Forelimb muscle (tissue), 1 donor: ENCODE results near the gene PRPH. TPM values are rescaled to one million over a fixed set of nuclear protein-coding genes. Genes with fewer than 3 reads are reported as not detected.
"Not testable (repeated sequence)": the region's sequence is repeated elsewhere in the genome, so short reads cannot be mapped to it uniquely, and the experiment has no call there.

ENCODE experiments used
- DNase-seq: peaks from one replicate; pipeline ENCODE4 v3.0.0-alpha.2; 2013; ENCODE audit warnings: low read depth
- polyA plus RNA-seq: library from polyadenylated mRNA; unstranded; fragments of 120-200 nt; gene quantifications from one replicate; pipeline ENCODE4 v1.2.1, GENCODE V29; 2013; ENCODE audit not compliant: insufficient read length

PRPH gene
- polyA plus RNA-seq, 1 donor, result 1.7 TPM

- no peak for DNase-seq
Measured at GRCh38 chr12:49276304-49277290, 18.4 kb upstream of the PRPH start.

DNA sequence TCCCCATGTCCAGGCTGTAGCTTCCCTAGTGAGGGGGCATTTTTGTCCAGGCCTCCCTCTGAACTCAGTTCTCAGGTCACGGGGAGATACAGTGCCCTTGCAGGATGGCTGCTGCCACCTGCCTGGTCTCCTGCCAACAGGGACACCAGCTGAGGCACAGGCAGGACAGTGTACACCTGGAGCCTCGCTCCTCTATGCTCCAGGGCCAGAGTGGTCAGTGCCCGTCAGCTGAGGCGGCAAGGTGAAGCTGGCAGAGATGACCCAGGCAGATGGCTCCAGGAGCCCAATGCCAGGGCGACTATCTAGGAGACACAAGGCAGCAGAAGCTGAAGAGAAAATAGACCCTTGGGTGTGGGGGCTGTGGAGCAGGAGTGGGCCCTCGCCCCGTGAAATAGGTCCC lies 17.5 kb upstream of the PRPH start:
- no peak for DNase-seq

- no peak for DNase-seq
Measured at GRCh38 chr12:49279706-49280159, 15.2 kb upstream of the PRPH start.

GRCh38 chr12:49280545-49280944 lies 14.4 kb upstream of the PRPH start:
- not testable (repeated sequence) for DNase-seq

DNA sequence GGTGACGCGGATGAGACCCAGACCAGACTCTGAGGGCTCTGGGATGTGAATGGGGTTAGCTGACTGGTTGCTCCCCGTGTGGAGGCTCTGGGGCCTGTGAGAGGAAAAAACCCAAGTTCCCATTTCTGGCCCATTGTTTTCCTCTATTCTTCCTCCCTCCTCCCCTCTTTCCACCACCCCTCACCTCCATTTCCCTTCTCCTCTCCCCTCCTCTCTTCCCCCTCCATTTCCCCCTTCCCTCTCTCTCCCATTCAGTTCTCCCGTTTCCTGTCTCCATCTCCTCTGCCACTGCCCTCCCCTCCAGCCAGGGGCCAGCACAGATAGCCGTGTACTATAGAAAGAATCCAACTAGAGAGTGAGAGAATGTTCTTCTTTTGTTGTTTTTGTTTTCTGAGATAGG lies 12.6 kb upstream of the PRPH start:
- DNase-seq, result no peak

DNA sequence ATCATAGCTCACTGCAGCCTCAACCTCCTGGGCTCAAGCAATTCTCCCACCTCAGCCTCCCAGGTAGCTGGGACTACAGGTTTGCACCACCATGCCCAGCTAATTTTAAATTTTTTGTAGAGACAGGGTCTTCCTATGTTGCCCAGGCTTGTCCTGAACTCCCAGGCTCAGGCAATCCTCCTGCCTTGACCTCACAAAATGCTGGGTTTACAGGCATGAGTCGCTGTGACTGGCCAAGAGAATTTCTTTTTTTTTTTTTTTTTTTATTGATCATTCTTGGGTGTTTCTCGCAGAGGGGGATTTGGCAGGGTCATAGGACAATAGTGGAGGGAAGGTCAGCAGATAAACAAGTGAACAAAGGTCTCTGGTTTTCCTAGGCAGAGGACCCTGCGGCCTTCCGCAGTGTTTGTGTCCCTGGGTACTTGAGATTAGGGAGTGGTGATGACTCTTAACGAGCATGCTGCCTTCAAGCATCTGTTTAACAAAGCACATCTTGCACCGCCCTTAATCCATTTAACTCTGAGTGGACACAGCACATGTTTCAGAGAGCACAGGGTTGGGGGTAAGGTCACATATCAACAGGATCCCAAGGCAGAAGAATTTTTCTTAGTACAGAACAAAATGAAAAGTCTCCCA lies 12.1 kb upstream of the PRPH start:
- not testable (repeated sequence) for DNase-seq

DNA sequence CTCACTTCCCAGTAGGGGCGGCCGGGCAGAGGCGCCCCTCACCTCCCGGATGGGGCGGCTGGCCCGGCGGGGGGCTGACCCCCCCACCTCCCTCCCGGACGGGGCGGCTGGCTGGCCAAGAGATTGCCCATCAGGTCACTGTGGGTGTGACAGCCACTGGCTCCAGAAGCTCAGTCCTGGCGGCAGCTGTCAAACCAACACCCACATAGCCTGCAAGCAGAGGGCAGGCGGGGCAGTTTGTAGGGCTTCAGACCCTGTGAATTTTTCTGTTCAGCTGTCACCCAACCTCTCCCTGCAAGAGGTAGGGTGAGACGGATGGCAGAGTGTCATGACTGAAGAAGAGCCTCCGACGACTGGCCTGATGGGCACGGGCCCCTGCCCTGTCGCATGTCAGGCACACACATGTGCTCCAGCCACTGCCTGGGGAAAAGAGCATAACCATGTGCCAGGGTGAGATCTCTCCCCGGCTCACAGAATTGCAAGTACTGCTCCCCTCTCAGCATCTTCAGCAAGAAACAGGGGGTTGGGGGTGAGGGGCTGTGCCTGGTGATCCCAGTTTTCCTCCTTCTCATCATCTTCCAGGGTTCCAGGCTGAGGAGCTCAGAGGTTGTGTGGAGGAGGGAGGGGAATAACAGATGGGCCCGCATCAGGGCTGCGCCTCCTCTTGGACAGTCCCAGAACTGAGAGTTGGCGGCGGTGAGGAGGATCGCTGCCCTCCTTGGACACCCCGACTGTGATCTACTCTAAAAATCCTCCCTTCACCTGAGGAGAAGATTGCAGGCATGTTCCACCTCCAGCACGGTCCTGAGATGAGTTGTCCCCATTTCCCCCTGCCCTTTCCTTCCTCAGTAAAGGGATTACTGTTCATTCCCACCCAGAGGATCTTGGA lies 11.2 kb upstream of the PRPH start:
- no peak for DNase-seq

DNA sequence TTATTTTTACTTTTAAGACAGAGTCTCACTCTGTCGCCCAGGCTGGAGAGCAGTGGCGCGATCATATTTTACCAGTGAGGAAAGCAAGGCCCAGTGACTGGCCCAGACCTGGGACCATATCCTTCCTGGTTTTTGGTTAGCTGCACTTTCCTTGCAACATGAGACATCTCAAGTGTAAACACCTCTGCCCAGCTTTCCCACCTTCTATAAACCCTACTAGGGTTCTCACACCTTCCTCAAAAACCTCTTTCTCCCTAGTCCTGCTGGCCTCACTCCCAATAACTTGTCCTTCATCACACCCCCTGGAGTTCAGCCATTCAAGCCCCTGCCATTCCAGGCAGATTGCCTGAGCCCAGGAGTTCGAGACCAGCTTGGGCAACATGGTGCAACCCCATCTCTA lies 10.3 kb upstream of the PRPH start:
- no peak for DNase-seq

GRCh38 chr12:49287876-49288275 lies 7.1 kb upstream of the PRPH start:
- no peak for DNase-seq

- no peak for DNase-seq
Measured at GRCh38 chr12:49288412-49288853, 6.5 kb upstream of the PRPH start.

GRCh38 chr12:49288922-49289555 lies 5.9 kb upstream of the PRPH start:
- no peak for DNase-seq

DNA sequence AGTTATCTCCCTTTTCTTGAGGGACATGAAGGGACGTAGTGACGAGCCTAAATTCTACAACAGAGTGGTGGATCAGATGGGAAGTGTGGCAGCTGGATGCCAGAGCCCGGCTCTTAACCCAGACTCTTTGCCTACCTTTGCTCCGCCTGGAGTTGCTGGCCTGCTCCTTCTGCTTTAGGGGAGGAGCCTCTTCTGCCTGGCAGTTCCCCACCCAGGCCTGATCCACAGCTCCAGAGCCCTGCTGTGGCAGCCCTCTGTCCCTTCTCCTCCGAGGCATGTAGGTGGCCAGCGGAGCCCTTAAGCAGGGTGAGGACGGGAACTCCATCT lies 2.3 kb upstream of the PRPH start:
- DNase-seq, result no peak

DNA sequence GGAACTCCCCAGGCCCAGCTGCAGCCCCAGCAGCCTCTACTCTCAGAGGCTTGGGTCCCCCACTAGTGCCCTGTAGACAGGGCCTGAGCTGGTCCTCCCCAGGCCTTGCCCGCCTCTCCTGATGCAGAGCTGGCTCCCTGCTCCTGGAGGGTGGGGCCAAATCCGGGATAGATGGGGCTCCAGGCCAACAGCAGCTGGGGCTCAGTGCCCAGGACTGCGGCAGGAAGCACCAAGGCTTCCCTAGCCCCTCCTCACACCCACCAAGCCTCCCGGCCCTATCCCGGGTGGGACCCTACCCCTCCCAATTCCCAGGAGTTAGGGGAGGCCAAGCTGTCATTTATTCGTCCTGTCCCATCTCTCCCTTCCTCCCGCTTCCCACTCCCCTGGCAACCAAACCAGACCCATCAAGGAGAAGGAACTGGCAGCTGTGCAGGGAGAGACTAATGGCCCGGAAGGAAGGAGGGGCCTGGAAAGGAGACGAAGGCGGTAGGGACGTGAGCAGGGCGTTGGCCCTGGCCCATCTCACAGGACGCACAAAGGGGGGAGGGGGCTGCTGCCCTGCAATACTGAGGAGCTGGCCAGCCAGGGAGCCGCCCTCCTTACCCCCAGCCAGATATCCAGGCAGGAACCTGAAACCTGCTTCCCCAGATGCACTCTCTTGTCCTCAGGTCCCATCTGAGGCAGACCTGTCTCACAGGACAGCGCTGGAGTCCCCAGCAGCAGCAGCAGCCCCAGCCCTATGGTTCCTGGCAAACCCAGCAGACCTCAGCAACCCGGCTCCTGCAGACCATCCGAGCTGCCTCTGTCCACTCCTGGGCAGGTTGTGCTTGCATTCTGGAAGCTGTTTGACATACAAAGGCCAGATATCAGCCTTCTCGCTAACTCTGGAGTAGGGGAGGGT lies 1.6 kb upstream of the PRPH start:
- DNase-seq, result no peak

DNA sequence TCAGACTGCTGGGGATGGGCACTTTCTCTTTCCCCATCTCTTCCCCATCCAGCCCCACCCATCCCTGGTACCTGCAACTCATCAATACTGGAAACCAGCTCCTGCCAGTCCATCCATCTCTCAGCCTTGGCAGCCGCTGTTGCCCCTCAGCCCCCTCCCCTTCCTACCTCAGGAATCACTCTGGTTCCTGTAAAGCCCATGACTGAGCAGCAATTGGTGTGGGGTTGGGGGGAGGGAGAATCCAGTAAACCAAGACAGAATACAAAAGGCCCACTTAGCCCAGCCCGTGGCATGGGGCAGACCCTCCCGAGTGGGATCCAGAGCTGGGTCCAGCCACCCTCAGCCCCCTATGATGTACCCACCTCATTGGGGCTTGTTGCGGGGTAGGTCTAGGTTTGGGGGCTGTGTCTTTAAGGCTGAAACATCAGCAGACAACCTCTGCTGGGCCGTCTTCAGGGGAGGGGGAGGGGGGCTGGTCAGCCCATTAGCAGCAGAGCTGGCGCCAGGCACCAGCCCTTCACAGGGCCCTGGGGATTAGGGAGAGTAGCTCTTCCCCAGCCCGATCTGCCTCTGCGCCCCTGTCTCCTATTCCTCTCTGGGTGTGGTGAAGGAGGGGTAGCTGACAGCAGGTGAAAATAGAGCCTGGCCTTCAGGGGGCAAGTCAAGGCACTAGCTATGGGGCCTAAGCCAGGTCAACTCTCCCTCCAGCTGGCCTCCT lies 702 bp upstream of the PRPH start:
- no peak for DNase-seq

DNA sequence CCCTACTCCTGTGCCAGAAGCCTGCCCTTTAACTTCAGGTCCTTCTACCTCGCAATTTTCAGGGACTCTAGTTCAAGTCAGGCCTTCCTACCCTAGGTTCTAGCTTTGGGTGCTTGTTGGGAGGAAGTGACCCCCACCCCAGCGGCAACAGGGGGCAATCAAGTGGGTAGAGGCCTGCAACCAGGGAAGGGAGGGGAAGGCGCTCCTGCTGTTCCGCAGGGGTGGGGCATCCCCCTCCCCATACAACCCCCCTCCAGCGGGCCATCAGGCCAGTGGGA lies 204 bp upstream of the PRPH start:
- no peak for DNase-seq

GRCh38 chr12:49296034-49296835 lies 1.3 kb downstream of the PRPH start:
- no peak for DNase-seq

GRCh38 chr12:49296836-49297694 lies 2.1 kb downstream of the PRPH start:
- no peak for DNase-seq

- DNase-seq, result no peak
Measured at GRCh38 chr12:49297695-49298060, 2.7 kb downstream of the PRPH start.
